ENCODE results near the gene NLRC3.
"Not testable (repeated sequence)": the region's sequence is repeated elsewhere in the genome, so short reads cannot be mapped to it uniquely, and the experiment has no call there.

Gene NLRC3

GRCh38 chr16:3508736-3509135 is 68.5 kb downstream of the NLRC3 start:
- DNase-seq = no peak

GRCh38 chr16:3503523-3503922 is 73.7 kb downstream of the NLRC3 start:
- in situ Hi-C loops (cut with HindIII; ENCODE audit: low pct_ligation_motif_present, low pct_unique_long_range_greater_than_20kb, low sequenced_read_pairs) = loop anchor here (25.0 kb wide), 1 partner anchor 109 kb away; the partner anchor contains the start of gene SLX4
- no peak for DNase-seq

More at GRCh38 chr16:3508736-3509135, 68.5 kb downstream of the NLRC3 start:
- in situ Hi-C loops (cut with HindIII; ENCODE audit: low pct_ligation_motif_present, low pct_unique_long_range_greater_than_20kb, low sequenced_read_pairs) = loop anchor here (25.0 kb wide), 1 partner anchor 104 kb away; the partner anchor contains the start of gene SLX4

- DNase-seq = no peak
Measured at GRCh38 chr16:3501783-3502400, 75.3 kb downstream of the NLRC3 start.

GRCh38 chr16:3501412-3501761 is 75.8 kb downstream of the NLRC3 start:
- in situ Hi-C loops (cut with HindIII; ENCODE audit: low pct_ligation_motif_present, low pct_unique_long_range_greater_than_20kb, low sequenced_read_pairs) = loop anchor here (25.0 kb wide), 1 partner anchor 111 kb away; the partner anchor contains the start of gene SLX4

More at GRCh38 chr16:3501783-3502400, 75.3 kb downstream of the NLRC3 start:
- in situ Hi-C loops (cut with HindIII; ENCODE audit: low pct_ligation_motif_present, low pct_unique_long_range_greater_than_20kb, low sequenced_read_pairs) = loop anchor here (25.0 kb wide), 1 partner anchor 110 kb away; the partner anchor contains the start of gene SLX4

DNA sequence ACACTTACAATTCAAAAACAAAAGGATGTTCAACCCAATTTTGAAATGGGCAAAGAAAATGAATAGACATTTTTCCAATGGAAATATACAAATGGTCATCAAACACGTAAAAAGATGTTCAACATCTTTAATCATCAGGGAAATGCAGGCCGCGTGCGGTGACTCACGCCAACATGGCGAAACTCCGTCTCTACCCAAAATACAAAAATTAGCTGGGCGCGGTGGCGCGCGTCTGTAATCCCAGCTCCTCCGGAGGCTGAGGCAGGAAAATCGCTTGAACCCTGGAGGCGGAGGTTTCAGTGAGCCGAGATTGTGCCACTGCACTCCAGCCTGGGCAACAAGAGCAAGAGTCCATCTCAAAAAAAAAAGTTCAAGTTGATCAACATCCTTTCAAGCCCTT is 78.2 kb downstream of the NLRC3 start:
- in situ Hi-C loops (cut with HindIII; ENCODE audit: low pct_ligation_motif_present, low pct_unique_long_range_greater_than_20kb, low sequenced_read_pairs) = no loop called here
- no peak for DNase-seq

More at GRCh38 chr16:3501412-3501761, 75.8 kb downstream of the NLRC3 start:
- not testable (repeated sequence) for DNase-seq

DNA sequence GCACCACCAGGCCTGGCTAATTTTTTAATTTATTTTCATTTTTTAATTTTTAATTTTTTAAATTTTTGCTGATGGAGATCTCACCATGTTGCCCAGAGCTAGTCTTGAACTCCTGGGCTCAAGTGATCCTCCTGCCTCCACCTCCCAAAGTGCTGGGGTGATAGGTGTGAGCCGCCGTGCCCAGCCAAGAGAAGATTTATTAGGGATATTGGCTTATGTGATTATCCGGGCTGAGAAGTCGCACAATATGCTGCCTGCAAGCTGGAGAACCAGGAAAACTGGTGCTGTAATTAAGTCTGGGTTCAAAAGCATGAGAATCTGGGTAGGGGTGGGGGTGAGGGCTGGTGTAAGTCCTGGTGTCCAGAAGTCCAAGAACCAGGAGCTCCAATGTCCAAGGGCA is 79.4 kb downstream of the NLRC3 start:
- no peak for DNase-seq
- in situ Hi-C loops (cut with HindIII; ENCODE audit: low pct_ligation_motif_present, low pct_unique_long_range_greater_than_20kb, low sequenced_read_pairs) = no loop called here

GRCh38 chr16:3496386-3496785 is 80.8 kb downstream of the NLRC3 start:
- no peak for DNase-seq
- in situ Hi-C loops (cut with HindIII; ENCODE audit: low pct_ligation_motif_present, low pct_unique_long_range_greater_than_20kb, low sequenced_read_pairs) = no loop called here

- DNase-seq = no peak
- in situ Hi-C loops (cut with HindIII; ENCODE audit: low pct_ligation_motif_present, low pct_unique_long_range_greater_than_20kb, low sequenced_read_pairs) = no loop called here
Measured at GRCh38 chr16:3495176-3495575, 82.0 kb downstream of the NLRC3 start, which contains the start of gene C16orf90. TSS of gene C16orf90 (minus strand) at chr16:3495489. CDS start at chr16:3495421, 68 bp downstream.

- in situ Hi-C loops (cut with HindIII; ENCODE audit: low pct_ligation_motif_present, low pct_unique_long_range_greater_than_20kb, low sequenced_read_pairs) = no loop called here
- DNase-seq = no peak
Measured at GRCh38 chr16:3494386-3494973, 82.7 kb downstream of the NLRC3 start.

GRCh38 chr16:3492356-3492755 is 84.8 kb downstream of the NLRC3 start:
- DNase-seq = no peak
- in situ Hi-C loops (cut with HindIII; ENCODE audit: low pct_ligation_motif_present, low pct_unique_long_range_greater_than_20kb, low sequenced_read_pairs) = no loop called here

DNA sequence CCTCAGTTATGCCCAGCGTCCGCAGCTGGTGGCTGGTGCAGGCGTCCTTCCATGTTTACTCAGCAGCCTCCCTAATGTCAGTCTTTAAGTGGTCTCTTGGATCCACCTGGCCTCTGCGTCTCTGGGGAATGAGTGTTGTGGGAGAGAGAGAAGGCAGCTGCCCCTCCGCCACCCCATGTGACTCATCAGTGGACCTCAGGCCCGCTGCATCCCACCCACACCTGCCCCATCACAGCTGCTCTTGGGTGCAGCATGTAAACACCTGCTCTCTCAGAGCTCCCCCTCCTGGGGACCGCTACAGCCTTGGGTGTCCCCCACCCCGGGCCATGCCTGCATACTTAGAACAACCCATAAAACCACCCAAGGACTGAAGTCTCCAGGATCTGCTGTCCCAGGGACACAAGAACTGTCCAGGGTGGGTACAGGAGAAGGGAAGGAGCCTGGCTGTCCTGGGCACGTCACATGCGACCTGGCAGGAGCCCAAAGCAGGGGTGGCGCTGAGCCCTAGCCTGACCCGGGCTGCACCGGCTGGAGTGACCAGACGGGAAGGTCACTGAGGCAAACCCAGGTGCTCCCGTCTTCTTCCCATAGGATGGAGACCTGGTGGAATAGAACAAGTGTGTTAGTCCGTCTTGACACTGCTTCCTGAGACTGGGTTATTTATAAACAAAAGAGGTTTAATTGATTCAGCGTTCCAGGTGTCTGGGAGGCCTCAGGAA is 86.1 kb downstream of the NLRC3 start:
- in situ Hi-C loops (cut with HindIII; ENCODE audit: low pct_ligation_motif_present, low pct_unique_long_range_greater_than_20kb, low sequenced_read_pairs) = no loop called here
- no peak for DNase-seq

Data from ACHN (cell line).